Measurements from ENCODE around the gene REEP5. TPM values are rescaled to one million over a fixed set of nuclear protein-coding genes. Genes with fewer than 3 reads are reported as not detected.

Gene REEP5
- total and polyA plus RNA-seq, 2 of the 13 experiments (the other 11 are each of a cell fraction or from before 2014, with no cell fraction given), result 49.4 to 239 TPM

GRCh38 chr5:112921026-112921832 lies 798 bp downstream of the REEP5 start (continued):
- TF ChIP-seq PRDM10 (CRISPR knock-in tag; IDR thresholded peaks at IDR 0.05; ENCODE audit: low read depth) (no peak), PRDM15 (CRISPR knock-in tag; IDR thresholded peaks at IDR 0.05) (no peak), ZNF639 (CRISPR knock-in tag; conservative IDR thresholded peaks at IDR 0.05) (no peak; the same call in 1 of the 2 replicates), TIGD3 (CRISPR knock-in tag; IDR thresholded peaks at IDR 0.05; ENCODE audit: borderline replicate concordance) (no peak), ZNF777 (CRISPR knock-in tag; IDR thresholded peaks at IDR 0.05) (no peak; the same call in 1 of the 2 replicates), PHB2 (IDR thresholded peaks at IDR 0.05; ENCODE audit: partially characterized antibody) (no peak), MBD4 (IDR thresholded peaks at IDR 0.05; ENCODE audit: borderline replicate concordance, low read length) (no peak), GMEB2 (CRISPR knock-in tag; IDR thresholded peaks at IDR 0.05; ENCODE audit: low read depth) (no peak), ZNF205 (CRISPR knock-in tag; IDR thresholded peaks at IDR 0.05) (no peak)
